Esophagus squamous epithelium (tissue), 5 donors: ENCODE measurements around the gene ENPP7. TPM values are rescaled to one million over a fixed set of nuclear protein-coding genes. Genes with fewer than 3 reads are reported as not detected.
A peak's percentile ranks its signal among the peaks of the same experiment; 100 is the strongest.

Experiments
- DNase-seq: peaks from one replicate; lab custom pipeline; 2025; lab: John Stamatoyannopoulos, UW
- H3K27ac ChIP-seq, 4 donors: fragments of 200-600 bp; sonication (generic); one replicate each; pipeline ENCODE4 v1.5.1; 2016 to 2019; ENCODE audit warnings: mild to moderate bottlenecking in 1 of 4
- H3K27me3 ChIP-seq, 4 donors: fragments of 200-600 bp; sonication (generic); 1 replicate in 3 of 4; 2 replicates in 1 of 4; pipeline versions ENCODE4 v1.5.1 to v1.6.0; 2017 to 2021; ENCODE audit warnings: antibody characterized with exemption in 1 of 4
- H3K36me3 ChIP-seq, 3 donors: fragments of 200-600 bp; sonication (generic); one replicate each; pipeline ENCODE4 v1.5.1; 2016 to 2019
- H3K4me1 ChIP-seq, 3 donors: fragments of 200-600 bp; sonication (generic); one replicate each; pipeline ENCODE4 v1.5.1; 2017 to 2019
- H3K4me3 ChIP-seq, 4 donors: fragments of 200-600 bp; sonication (generic); 1 replicate in 3 of 4; 2 replicates in 1 of 4; pipeline ENCODE4 v1.5.1; 2016 to 2019; ENCODE audit warnings: mild to moderate bottlenecking in 2 of 4, moderate library complexity in 1 of 4
- H3K9me3 ChIP-seq, 3 donors: fragments of 200-600 bp; sonication (generic); one replicate each; pipeline ENCODE4 v1.5.1; 2016 to 2019
- POLR2A ChIP-seq, 4 donors: fragments of 450-650 bp; IDR thresholded peaks; one replicate each; pipeline ENCODE4 v1.6.1; 2017; ENCODE audit warnings: antibody characterized with exemption in 4 of 4, mild to moderate bottlenecking in 4 of 4, moderate library complexity in 3 of 4
- WGBS, 2 donors: methylation state at CpG; one replicate each; pipeline ENCODE4 v1.1.5; 2018; 5-methylcytosine and 5-hydroxymethylcytosine counted together
- intact Hi-C: fragments of 100-400 bp; cut with DNase I; formaldehyde crosslinking; loops from one replicate; pipeline ENCODE4 v1.15.0; 2022
- total RNA-seq, 4 donors: library from RNA; depleted of rRNA; stranded (reverse); fragments of >200 nt; gene quantifications; one replicate each; pipeline ENCODE4 v1.1.0, GENCODE V29; 2016
- TF ChIP-seq, protein P1 (sequence below), 6 experiments: fragments of 450-650 bp in 4 of 6; fragments of 200-600 bp in 2 of 6; sonication (generic) in 2 of 6; IDR thresholded peaks; one replicate each; pipeline ENCODE4 v1.5.1; 2016 to 2019; ENCODE audit warnings: antibody characterized with exemption in 6 of 6, mild to moderate bottlenecking in 4 of 6, moderate library complexity in 4 of 6
- donor health status: DM: yes; HTN: yes; CAD: no.

The ENPP7 gene
- total RNA-seq, 4 donors from 2014 or later = not detected

- Histone ChIP-seq H3K27ac (no peak overlapping the region), H3K27me3 (peaks cover 0 to 78% (median 5%) of the 10 kb centered on the region in 4 donors), H3K4me1 (peaks cover 3 to 12% (median 7%) of the 10 kb centered on the region in 3 donors), H3K4me3 (no peak overlapping the region), H3K36me3 (no peaks in the 10 kb centered on the region), H3K9me3 (no peaks in the 10 kb centered on the region)
- intact Hi-C loops = loop anchor here (10.0 kb wide), 1 partner anchor 255 kb away; no protein-coding TSS in a partner anchor
- WGBS, 2 donors = 67 to 75% methylated on average over 27 to 28 of the region's 28 CpGs
- no peak for TF ChIP-seq POLR2A (IDR thresholded peaks at IDR 0.05)
- TF ChIP-seq, protein P1, sequence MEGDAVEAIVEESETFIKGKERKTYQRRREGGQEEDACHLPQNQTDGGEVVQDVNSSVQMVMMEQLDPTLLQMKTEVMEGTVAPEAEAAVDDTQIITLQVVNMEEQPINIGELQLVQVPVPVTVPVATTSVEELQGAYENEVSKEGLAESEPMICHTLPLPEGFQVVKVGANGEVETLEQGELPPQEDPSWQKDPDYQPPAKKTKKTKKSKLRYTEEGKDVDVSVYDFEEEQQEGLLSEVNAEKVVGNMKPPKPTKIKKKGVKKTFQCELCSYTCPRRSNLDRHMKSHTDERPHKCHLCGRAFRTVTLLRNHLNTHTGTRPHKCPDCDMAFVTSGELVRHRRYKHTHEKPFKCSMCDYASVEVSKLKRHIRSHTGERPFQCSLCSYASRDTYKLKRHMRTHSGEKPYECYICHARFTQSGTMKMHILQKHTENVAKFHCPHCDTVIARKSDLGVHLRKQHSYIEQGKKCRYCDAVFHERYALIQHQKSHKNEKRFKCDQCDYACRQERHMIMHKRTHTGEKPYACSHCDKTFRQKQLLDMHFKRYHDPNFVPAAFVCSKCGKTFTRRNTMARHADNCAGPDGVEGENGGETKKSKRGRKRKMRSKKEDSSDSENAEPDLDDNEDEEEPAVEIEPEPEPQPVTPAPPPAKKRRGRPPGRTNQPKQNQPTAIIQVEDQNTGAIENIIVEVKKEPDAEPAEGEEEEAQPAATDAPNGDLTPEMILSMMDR (IDR thresholded peaks at IDR 0.05) = no peak
- no peak for DNase-seq
Measured at GRCh38 chr17:79739148-79740062, 8.7 kb downstream of the ENPP7 start.

GRCh38 chr17:79740413-79740812, 9.7 kb downstream of the ENPP7 start:
- Histone ChIP-seq H3K4me3 (no peak overlapping the region), H3K27ac (no peak overlapping the region), H3K9me3 (no peaks in the 10 kb centered on the region), H3K27me3 (peaks cover 0 to 87% (median 5%) of the 10 kb centered on the region in 4 donors), H3K36me3 (no peaks in the 10 kb centered on the region), H3K4me1 (peaks cover 3 to 12% (median 7%) of the 10 kb centered on the region in 3 donors)
- TF ChIP-seq, protein P1 (IDR thresholded peaks at IDR 0.05) = no peak
- no peak for TF ChIP-seq POLR2A (IDR thresholded peaks at IDR 0.05)
- DNase-seq = no peak
- intact Hi-C loops = loop anchor here (10.0 kb wide), 1 partner anchor 254 kb away; no protein-coding TSS in a partner anchor
- 32 to 38% methylated on average over 7 of the region's 8 CpGs for WGBS, 2 donors

GRCh38 chr17:79741401-79741750, 10.6 kb downstream of the ENPP7 start:
- Histone ChIP-seq H3K27ac (no peak overlapping the region), H3K4me1 (peaks cover 3 to 15% (median 11%) of the 10 kb centered on the region in 3 donors), H3K9me3 (no peaks in the 10 kb centered on the region), H3K4me3 (peak overlapping the region in 1 of 4 donors; percentile 37), H3K36me3 (no peaks in the 10 kb centered on the region), H3K27me3 (peaks cover 0 to 96% (median 5%) of the 10 kb centered on the region in 4 donors)
- TF ChIP-seq POLR2A (IDR thresholded peaks at IDR 0.05) = no peak
- TF ChIP-seq, protein P1 (IDR thresholded peaks at IDR 0.05) = no peak
- intact Hi-C loops = loop anchor here (10.0 kb wide), 1 partner anchor 253 kb away; no protein-coding TSS in a partner anchor
- no peak for DNase-seq
- WGBS, 2 donors = 28 to 32% methylated on average over 2 to 4 of the region's 10 CpGs

- intact Hi-C loops = loop anchor here (10.0 kb wide), 1 partner anchor 253 kb away; no protein-coding TSS in a partner anchor
Measured at GRCh38 chr17:79741751-79742588, 11.2 kb downstream of the ENPP7 start.

More at GRCh38 chr17:79741751-79742588, 11.2 kb downstream of the ENPP7 start:
- Histone ChIP-seq H3K36me3 (no peaks in the 10 kb centered on the region), H3K4me1 (peaks cover 9 to 21% (median 13%) of the 10 kb centered on the region in 3 donors), H3K27ac (no peak overlapping the region), H3K27me3 (peaks cover 5 to 97% (median 10%) of the 10 kb centered on the region in 4 donors), H3K9me3 (no peaks in the 10 kb centered on the region), H3K4me3 (peak overlapping the region in 1 of 4 donors; percentile 37)
- 39 to 55% methylated on average over 9 of the region's 53 CpGs for WGBS, 2 donors
- TF ChIP-seq, protein P1 (IDR thresholded peaks at IDR 0.05) = peak; percentile 68 to 96 (median 88)
- no peak for TF ChIP-seq POLR2A (IDR thresholded peaks at IDR 0.05)
- DNase-seq = no peak
